OCI-LY7 (cell line): ENCODE data around the gene RADIL. TPM values are rescaled to one million over a fixed set of nuclear protein-coding genes. Genes with fewer than 3 reads are reported as not detected.

Source experiments
- BruUV-seq: library from RNA; stranded (reverse); fragments of 400-500 nt; replicated peaks from 2 replicates; lab custom pipeline; 2021; lab: Mats Ljungman, UMichigan
- CTCF ChIA-PET: fragments of 300-600 bp; sonication (Branson Sonifier 250); formaldehyde crosslinking; loops from one replicate; lab custom pipeline; 2022; ENCODE audit warnings: antibody characterized with exemption; ENCODE audit not compliant: unreplicated experiment; lab: Charles Lee
- POLR2A ChIA-PET: fragments of 300-600 bp; sonication (Branson Sonifier 250); formaldehyde crosslinking; loops from one replicate; lab custom pipeline; 2022; ENCODE audit warnings: antibody characterized with exemption; lab: Charles Lee
- DNase-seq: peaks from one replicate; pipeline ENCODE4 v3.0.0-alpha.2; 2015; ENCODE audit warnings: low spot score
- H2AFZ ChIP-seq: fragments of 200-600 bp; sonication (generic), shearing (Covaris generic); 2 replicates; pipeline ENCODE4 v1.6.1; 2014; ENCODE audit warnings: mild to moderate bottlenecking, antibody characterized with exemption, low read length, moderate library complexity
- H3K27ac ChIP-seq: fragments of 200-600 bp; sonication (generic); 2 replicates; pipeline ENCODE4 v1.5.1; 2014; ENCODE audit warnings: mixed run types, low read depth, mild to moderate bottlenecking, moderate library complexity, low read length, inconsistent platforms; ENCODE audit not compliant: poor library complexity, severe bottlenecking
- H3K36me3 ChIP-seq: fragments of 200-600 bp; sonication (generic); 2 replicates; pipeline ENCODE4 v1.6.1; 2014; ENCODE audit warnings: mild to moderate bottlenecking, antibody characterized with exemption, low read length, moderate library complexity, mixed read lengths; ENCODE audit not compliant: insufficient read depth
- H3K4me1 ChIP-seq: fragments of 200-600 bp; sonication (generic); 2 replicates; pipeline ENCODE4 v1.5.1; 2014; ENCODE audit warnings: mild to moderate bottlenecking, low read length; ENCODE audit not compliant: insufficient read depth, poor library complexity, severe bottlenecking
- H3K4me2 ChIP-seq: fragments of 200-600 bp; sonication (generic); 2 replicates; pipeline ENCODE4 v1.6.1; 2014; ENCODE audit warnings: mild to moderate bottlenecking, low read length
- H3K4me3 ChIP-seq: fragments of 200-600 bp; sonication (generic); 2 replicates; pipeline ENCODE4 v1.5.1; 2014; ENCODE audit warnings: mild to moderate bottlenecking, low read depth, low read length; ENCODE audit not compliant: poor library complexity, severe bottlenecking
- H3K79me2 ChIP-seq: fragments of 200-600 bp; sonication (generic); 2 replicates; pipeline ENCODE4 v1.6.1; 2016; ENCODE audit warnings: low read depth, mild to moderate bottlenecking, low read length, moderate library complexity, mixed read lengths; ENCODE audit not compliant: insufficient read depth
- H3K9me2 ChIP-seq: fragments of 200-600 bp; sonication (generic); 2 replicates; pipeline ENCODE4 v1.6.1; 2016; ENCODE audit warnings: mild to moderate bottlenecking, low read length, mixed read lengths; ENCODE audit not compliant: insufficient read depth
- H3K9me3 ChIP-seq: fragments of 200-600 bp; sonication (generic); 2 replicates; pipeline ENCODE4 v1.6.1; 2014; ENCODE audit warnings: mild to moderate bottlenecking, mixed run types, low read length, mixed read lengths
- H4K20me1 ChIP-seq: fragments of 200-600 bp; sonication (generic); 2 replicates; pipeline ENCODE4 v1.6.1; 2014; ENCODE audit warnings: mild to moderate bottlenecking, antibody characterized with exemption, low read length, moderate library complexity, mixed read lengths; ENCODE audit not compliant: insufficient read depth
- EZH2phosphoT487 ChIP-seq: fragments of 200-600 bp; sonication (generic); IDR thresholded peaks from 2 replicates; pipeline ENCODE4 v1.6.1; 2018; ENCODE audit warnings: low read depth, borderline replicate concordance, mild to moderate bottlenecking, mixed run types, antibody characterized with exemption, low read length, moderate library complexity, mixed read lengths
- intact Hi-C: fragments of 100-400 bp; cut with micrococcal nuclease; formaldehyde crosslinking; loops from one replicate; pipeline ENCODE4 v1.10.0; 2022; ENCODE audit not compliant: unreplicated experiment
- total RNA-seq, 2 experiments: library from RNA; depleted of rRNA in 1 of 2; stranded (reverse); fragments of >200 nt in 1 of 2; shearing (Covaris generic) in 1 of 2; gene quantifications; 2 replicates each; pipeline ENCODE4 v1.2.3, GENCODE V29; 2014 to 2022
- TF ChIP-seq, protein P1 (sequence below): fragments of 200-600 bp; sonication (generic); conservative IDR thresholded peaks from 2 replicates; pipeline ENCODE4 v1.5.1; 2014; ENCODE audit warnings: mild to moderate bottlenecking, antibody characterized with exemption, low read length, moderate library complexity, mixed read lengths

RADIL gene
- total RNA-seq, 2 experiments from 2014 or later, result 0.34 TPM; not detected in 1

- no TSS peak for BruUV-seq
- H3K4me1 ChIP-seq, result no peaks in the 10 kb centered on the region
- POLR2A ChIA-PET, result interaction anchor here (0.7 to 1.2 kb wide), 2 partner anchors 9 to 253 kb away, joined by 3 to 4 read pairs; no protein-coding TSS in a partner anchor
Observed at GRCh38 chr7:4805984-4806300, 77.6 kb downstream of the RADIL start.

GRCh38 chr7:4805110-4805983 lies 78.2 kb downstream of the RADIL start:
- intact Hi-C loops, result no loop called here
- no peaks in the 10 kb centered on the region for H3K36me3 ChIP-seq
- no peak overlapping the region for H3K4me3 ChIP-seq
- H3K9me2 ChIP-seq, result no peaks in the 10 kb centered on the region
- no TSS peak for BruUV-seq
- TF ChIP-seq EZH2phosphoT487, result no peak
- TF ChIP-seq, protein P1, sequence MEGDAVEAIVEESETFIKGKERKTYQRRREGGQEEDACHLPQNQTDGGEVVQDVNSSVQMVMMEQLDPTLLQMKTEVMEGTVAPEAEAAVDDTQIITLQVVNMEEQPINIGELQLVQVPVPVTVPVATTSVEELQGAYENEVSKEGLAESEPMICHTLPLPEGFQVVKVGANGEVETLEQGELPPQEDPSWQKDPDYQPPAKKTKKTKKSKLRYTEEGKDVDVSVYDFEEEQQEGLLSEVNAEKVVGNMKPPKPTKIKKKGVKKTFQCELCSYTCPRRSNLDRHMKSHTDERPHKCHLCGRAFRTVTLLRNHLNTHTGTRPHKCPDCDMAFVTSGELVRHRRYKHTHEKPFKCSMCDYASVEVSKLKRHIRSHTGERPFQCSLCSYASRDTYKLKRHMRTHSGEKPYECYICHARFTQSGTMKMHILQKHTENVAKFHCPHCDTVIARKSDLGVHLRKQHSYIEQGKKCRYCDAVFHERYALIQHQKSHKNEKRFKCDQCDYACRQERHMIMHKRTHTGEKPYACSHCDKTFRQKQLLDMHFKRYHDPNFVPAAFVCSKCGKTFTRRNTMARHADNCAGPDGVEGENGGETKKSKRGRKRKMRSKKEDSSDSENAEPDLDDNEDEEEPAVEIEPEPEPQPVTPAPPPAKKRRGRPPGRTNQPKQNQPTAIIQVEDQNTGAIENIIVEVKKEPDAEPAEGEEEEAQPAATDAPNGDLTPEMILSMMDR, result no peak
- CTCF ChIA-PET, result no interaction called here
- H3K4me2 ChIP-seq, result no peak overlapping the region
- no peaks in the 10 kb centered on the region for H4K20me1 ChIP-seq
- H3K9me3 ChIP-seq, result no peaks in the 10 kb centered on the region
- no peaks in the 10 kb centered on the region for H3K79me2 ChIP-seq
- no peak overlapping the region for H2AFZ ChIP-seq
- POLR2A ChIA-PET, result interaction anchor here (0.7 to 1.2 kb wide), 2 partner anchors 9 to 252 kb away, joined by 3 to 4 read pairs; no protein-coding TSS in a partner anchor
- H3K4me1 ChIP-seq, result no peaks in the 10 kb centered on the region
- no peak overlapping the region for H3K27ac ChIP-seq
- no peak for DNase-seq

More at GRCh38 chr7:4805984-4806300, 77.6 kb downstream of the RADIL start:
- no peak overlapping the region for H3K4me2 ChIP-seq
- H4K20me1 ChIP-seq, result no peaks in the 10 kb centered on the region
- intact Hi-C loops, result no loop called here
- no peaks in the 10 kb centered on the region for H3K79me2 ChIP-seq
- H3K36me3 ChIP-seq, result no peaks in the 10 kb centered on the region
- no peak overlapping the region for H3K4me3 ChIP-seq
- no peaks in the 10 kb centered on the region for H3K9me3 ChIP-seq
- CTCF ChIA-PET, result no interaction called here
- no peak for DNase-seq
- H3K9me2 ChIP-seq, result no peaks in the 10 kb centered on the region
- TF ChIP-seq, protein P1, result no peak
- TF ChIP-seq EZH2phosphoT487, result no peak
- H2AFZ ChIP-seq, result no peak overlapping the region
- no peak overlapping the region for H3K27ac ChIP-seq
